Neural progenitor cell (in vitro differentiated cells): ENCODE results near the gene MMP14. TPM values are rescaled to one million over a fixed set of nuclear protein-coding genes. Genes with fewer than 3 reads are reported as not detected.
A peak's percentile ranks its signal among the peaks of the same experiment; 100 is the strongest.
"Not testable (repeated sequence)": the region's sequence is repeated elsewhere in the genome, so short reads cannot be mapped to it uniquely, and the experiment has no call there.

Experiments used
- DNase-seq: peaks from one replicate; pipeline ENCODE4 v3.0.0-alpha.2; 2016; ENCODE audit warnings: low spot score
- H2AFZ ChIP-seq: fragments of 200-600 bp; sonication (generic); replicated peaks from 2 replicates; pipeline ENCODE4 v1.6.1; 2016; ENCODE audit warnings: antibody characterized with exemption
- H3F3A ChIP-seq: fragments of 200-600 bp; sonication (generic); 2 replicates; pipeline ENCODE4 v1.6.1; 2016; ENCODE audit warnings: antibody characterized with exemption, low read depth
- H3K27ac ChIP-seq: fragments of 200-600 bp; sonication (generic); 2 replicates; pipeline ENCODE4 v1.5.1; 2016; ENCODE audit warnings: mild to moderate bottlenecking
- H3K27me3 ChIP-seq: fragments of 200-600 bp; sonication (generic); 2 replicates; pipeline ENCODE4 v1.6.1; 2016; ENCODE audit warnings: mild to moderate bottlenecking, moderate library complexity
- H3K36me3 ChIP-seq: fragments of 200-600 bp; sonication (generic); 2 replicates; pipeline ENCODE4 v1.5.1; 2016
- H3K4me1 ChIP-seq: fragments of 200-600 bp; sonication (generic); 2 replicates; pipeline ENCODE4 v1.6.1; 2016; ENCODE audit warnings: mixed run types
- H3K4me2 ChIP-seq: fragments of 200-600 bp; sonication (generic); 2 replicates; pipeline ENCODE4 v1.6.1; 2016
- H3K4me3 ChIP-seq: fragments of 200-600 bp; sonication (generic); 2 replicates; pipeline ENCODE4 v1.5.1; 2016
- H3K79me2 ChIP-seq: fragments of 200-600 bp; sonication (generic); 2 replicates; pipeline ENCODE4 v1.6.1; 2016; ENCODE audit warnings: low read depth
- H3K9ac ChIP-seq: fragments of 200-600 bp; sonication (generic); 2 replicates; pipeline ENCODE4 v1.6.1; 2016
- H3K9me3 ChIP-seq: fragments of 200-600 bp; sonication (generic); 2 replicates; pipeline ENCODE4 v1.5.1; 2016; ENCODE audit warnings: low read depth
- H4K20me1 ChIP-seq: fragments of 200-600 bp; sonication (generic); 2 replicates; pipeline ENCODE4 v1.6.1; 2016; ENCODE audit warnings: low read depth
- H3K27ac Mint-ChIP-seq: 3 replicates; pipeline ENCODE4 v1.8.0; 2021; ENCODE audit warnings: mixed read lengths
- H3K27me3 Mint-ChIP-seq: 2 replicates; pipeline ENCODE4 v1.8.0; 2022; ENCODE audit warnings: low read depth, mild to moderate bottlenecking, inconsistent platforms, moderate library complexity, mixed read lengths; ENCODE audit not compliant: insufficient read depth
- H3K36me3 Mint-ChIP-seq: 3 replicates; pipeline ENCODE4 v1.8.0; 2021; ENCODE audit warnings: mixed read lengths
- H3K4me1 Mint-ChIP-seq: 3 replicates; pipeline ENCODE4 v1.8.0; 2021; ENCODE audit warnings: mixed read lengths
- H3K4me3 Mint-ChIP-seq: 3 replicates; pipeline ENCODE4 v1.8.0; 2021; ENCODE audit warnings: mild to moderate bottlenecking, moderate library complexity, mixed read lengths
- H3K9me3 Mint-ChIP-seq: 3 replicates; pipeline ENCODE4 v1.8.0; 2020; ENCODE audit warnings: mixed read lengths
- EZH2 ChIP-seq: fragments of 200-600 bp; sonication (generic); IDR thresholded peaks from 2 replicates; pipeline ENCODE4 v1.6.1; 2017; ENCODE audit warnings: antibody characterized with exemption, mild to moderate bottlenecking, moderate library complexity
- EZH2phosphoT487 ChIP-seq: fragments of 200-600 bp; sonication (generic); IDR thresholded peaks from 2 replicates; pipeline ENCODE4 v1.6.1; 2017; ENCODE audit warnings: antibody characterized with exemption
- total RNA-seq: library from RNA; depleted of rRNA; stranded (reverse); fragments of >200 nt; gene quantifications from 2 replicates; pipeline ENCODE4 v1.2.3, GENCODE V29; 2015; ENCODE audit warnings: low replicate concordance
- TF ChIP-seq, protein P1 (sequence below): fragments of 200-600 bp; sonication (generic); IDR thresholded peaks from 2 replicates; pipeline ENCODE4 v1.5.1; 2017; ENCODE audit warnings: antibody characterized with exemption, mild to moderate bottlenecking

Gene MMP14
- total RNA-seq, 1 donor from 2014 or later = 15.1 TPM

DNA sequence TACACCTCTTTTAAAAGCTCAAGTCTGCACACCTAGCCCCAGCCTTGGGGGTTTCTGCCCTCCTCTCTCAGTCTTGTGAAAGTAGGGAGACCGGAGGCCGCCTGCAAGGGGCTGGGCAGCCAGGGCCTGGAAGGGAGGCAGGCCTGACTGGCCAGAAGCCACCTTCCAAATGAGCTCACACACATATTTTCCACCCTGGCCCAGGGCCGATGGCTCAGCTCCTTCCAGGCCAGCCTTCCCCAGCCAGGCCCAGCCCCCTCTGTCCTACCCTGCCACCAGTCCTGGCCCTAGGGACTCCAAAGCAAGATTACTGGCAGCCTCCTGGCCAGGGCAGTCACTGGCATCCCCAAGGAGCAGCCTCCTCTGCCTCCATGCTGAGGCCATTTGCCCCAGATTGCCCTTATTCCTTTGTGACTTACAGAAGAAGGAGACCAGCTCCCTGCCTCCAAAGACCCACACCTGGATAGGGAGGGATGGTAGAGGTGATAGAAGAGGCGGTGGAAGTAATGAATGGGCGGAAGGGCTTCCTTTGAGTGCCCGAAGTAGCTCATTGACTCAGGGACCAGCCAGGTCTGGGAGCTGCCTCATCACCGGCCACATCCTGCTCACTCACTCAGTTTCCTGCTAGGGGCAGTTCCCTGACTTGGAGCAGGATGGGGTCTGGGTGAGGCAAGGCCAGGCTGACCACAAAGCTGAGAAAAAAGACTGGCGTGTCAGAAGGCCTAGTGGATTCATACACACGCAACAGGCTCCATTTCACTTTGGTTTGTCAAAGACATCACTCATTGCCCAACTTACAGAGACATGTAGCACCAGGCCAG lies 14.8 kb downstream of the MMP14 start:
- Histone ChIP-seq H3K79me2 (no peaks in the 10 kb centered on the region), H3K9ac (no peak overlapping the region), H3K4me1 (peaks cover 15% of the 10 kb centered on the region), H3K9me3 (no peaks in the 10 kb centered on the region), H3K27ac (no peak overlapping the region), H3K36me3 (no peaks in the 10 kb centered on the region), H3K4me3 (no peak overlapping the region), H4K20me1 (no peaks in the 10 kb centered on the region), H3K27me3 (no peaks in the 10 kb centered on the region), H3F3A (peaks cover 3% of the 10 kb centered on the region), H2AFZ (peak overlapping the region; percentile 0), H3K4me2 (no peak overlapping the region)
- H3K4me3 Mint-ChIP-seq = no peak overlapping the region
- TF ChIP-seq, protein P1, sequence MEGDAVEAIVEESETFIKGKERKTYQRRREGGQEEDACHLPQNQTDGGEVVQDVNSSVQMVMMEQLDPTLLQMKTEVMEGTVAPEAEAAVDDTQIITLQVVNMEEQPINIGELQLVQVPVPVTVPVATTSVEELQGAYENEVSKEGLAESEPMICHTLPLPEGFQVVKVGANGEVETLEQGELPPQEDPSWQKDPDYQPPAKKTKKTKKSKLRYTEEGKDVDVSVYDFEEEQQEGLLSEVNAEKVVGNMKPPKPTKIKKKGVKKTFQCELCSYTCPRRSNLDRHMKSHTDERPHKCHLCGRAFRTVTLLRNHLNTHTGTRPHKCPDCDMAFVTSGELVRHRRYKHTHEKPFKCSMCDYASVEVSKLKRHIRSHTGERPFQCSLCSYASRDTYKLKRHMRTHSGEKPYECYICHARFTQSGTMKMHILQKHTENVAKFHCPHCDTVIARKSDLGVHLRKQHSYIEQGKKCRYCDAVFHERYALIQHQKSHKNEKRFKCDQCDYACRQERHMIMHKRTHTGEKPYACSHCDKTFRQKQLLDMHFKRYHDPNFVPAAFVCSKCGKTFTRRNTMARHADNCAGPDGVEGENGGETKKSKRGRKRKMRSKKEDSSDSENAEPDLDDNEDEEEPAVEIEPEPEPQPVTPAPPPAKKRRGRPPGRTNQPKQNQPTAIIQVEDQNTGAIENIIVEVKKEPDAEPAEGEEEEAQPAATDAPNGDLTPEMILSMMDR = no peak
- TF ChIP-seq EZH2phosphoT487 = no peak
- TF ChIP-seq EZH2 = no peak
- H3K4me1 Mint-ChIP-seq = peaks cover 23% of the 10 kb centered on the region
- no peak for DNase-seq
- H3K27ac Mint-ChIP-seq = no peak overlapping the region
- H3K36me3 Mint-ChIP-seq = no peaks in the 10 kb centered on the region
- no peaks in the 10 kb centered on the region for H3K9me3 Mint-ChIP-seq
- H3K27me3 Mint-ChIP-seq = peaks cover 2% of the 10 kb centered on the region

DNA sequence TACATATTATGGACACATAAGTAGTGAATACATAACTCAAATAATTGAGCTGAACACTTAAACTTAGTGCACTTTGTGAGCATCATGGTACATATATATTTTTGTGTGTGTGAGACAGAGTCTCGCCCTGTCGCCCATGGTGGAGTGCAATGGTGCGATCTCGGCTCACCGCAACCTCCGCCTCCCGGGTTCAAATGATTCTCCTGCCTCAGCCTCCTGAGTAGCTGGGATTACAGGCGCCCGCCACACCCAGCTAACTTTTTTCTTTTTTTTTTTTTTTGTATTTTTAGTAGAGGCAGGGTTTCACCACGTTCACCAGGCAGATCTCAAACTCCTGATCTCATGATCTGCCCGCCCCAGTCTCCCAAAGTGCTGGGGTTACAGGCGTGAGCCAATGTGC lies 15.8 kb downstream of the MMP14 start:
- not testable (repeated sequence) for DNase-seq, H3K9me3 ChIP-seq, H3K79me2 ChIP-seq, H3K4me3 ChIP-seq, H3K36me3 ChIP-seq, H3K4me2 ChIP-seq, H3K27me3 ChIP-seq, H3K27ac ChIP-seq, H3K4me3 Mint-ChIP-seq, H3K27ac Mint-ChIP-seq, H4K20me1 ChIP-seq, H3K36me3 Mint-ChIP-seq, H3K9me3 Mint-ChIP-seq, H2AFZ ChIP-seq, H3K9ac ChIP-seq, H3F3A ChIP-seq, H3K27me3 Mint-ChIP-seq
- peaks cover 23% of the 10 kb centered on the region for H3K4me1 Mint-ChIP-seq
- H3K4me1 ChIP-seq = peaks cover 15% of the 10 kb centered on the region

DNA sequence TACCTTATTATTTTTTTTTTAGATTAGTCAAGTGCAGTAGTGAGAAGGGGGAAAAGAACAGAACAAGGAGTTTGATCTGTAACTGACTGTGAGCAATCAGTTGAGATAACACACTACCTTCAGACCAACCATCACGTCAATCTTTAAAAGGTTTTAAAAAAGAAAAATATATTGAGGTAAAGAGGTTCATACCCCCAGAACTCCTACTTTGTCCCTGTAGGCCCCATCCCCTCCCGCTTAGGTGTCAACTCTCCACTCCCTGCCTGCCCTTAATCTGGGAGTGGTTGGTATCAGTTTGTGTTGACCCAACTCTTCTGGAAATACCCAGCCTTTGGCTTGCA lies 16.2 kb downstream of the MMP14 start:
- no peak overlapping the region for H3K27ac Mint-ChIP-seq
- no peaks in the 10 kb centered on the region for H4K20me1 ChIP-seq
- no peaks in the 10 kb centered on the region for H3K9me3 Mint-ChIP-seq
- peak overlapping the region; percentile 99 for H2AFZ ChIP-seq
- H3K36me3 ChIP-seq = no peaks in the 10 kb centered on the region
- H3K79me2 ChIP-seq = no peaks in the 10 kb centered on the region
- peaks cover 15% of the 10 kb centered on the region for H3K4me1 ChIP-seq
- DNase-seq = no peak
- H3F3A ChIP-seq = peaks cover 3% of the 10 kb centered on the region
- no peak overlapping the region for H3K4me2 ChIP-seq
- H3K27me3 Mint-ChIP-seq = peaks cover 2% of the 10 kb centered on the region
- TF ChIP-seq EZH2phosphoT487 = no peak
- TF ChIP-seq, protein P1 = no peak
- TF ChIP-seq EZH2 = no peak
- no peaks in the 10 kb centered on the region for H3K27me3 ChIP-seq
- no peak overlapping the region for H3K27ac ChIP-seq
- no peak overlapping the region for H3K4me3 ChIP-seq
- peaks cover 22% of the 10 kb centered on the region for H3K4me1 Mint-ChIP-seq
- H3K9me3 ChIP-seq = no peaks in the 10 kb centered on the region
- no peaks in the 10 kb centered on the region for H3K36me3 Mint-ChIP-seq
- no peak overlapping the region for H3K9ac ChIP-seq
- H3K4me3 Mint-ChIP-seq = no peak overlapping the region
